HG02852 (cell line): ENCODE data around the gene MDN1.
A peak's percentile ranks its signal among the peaks of the same experiment; 100 is the strongest.
"Not testable (repeated sequence)": the region's sequence is repeated elsewhere in the genome, so short reads cannot be mapped to it uniquely, and the experiment has no call there.

ENCODE experiments used
- ATAC-seq: cut with Tn5 transposase; IDR thresholded peaks from one replicate; pipeline ENCODE4 v1.9.1; 2021; ENCODE audit warnings: mild to moderate bottlenecking, moderate library complexity; ENCODE audit not compliant: unreplicated experiment

The MDN1 gene

GRCh38 chr6:89826029-89826528, 6.5 kb upstream of the MDN1 start:
- no peak for ATAC-seq

GRCh38 chr6:89818977-89819335, 638 bp downstream of the MDN1 start:
- peak; percentile 18 for ATAC-seq

GRCh38 chr6:89817481-89817880, 2.1 kb downstream of the MDN1 start:
- ATAC-seq, result no peak

- ATAC-seq, result not testable (repeated sequence)
Measured at GRCh38 chr6:89813422-89813821, 6.2 kb downstream of the MDN1 start.

- no peak for ATAC-seq
Measured at GRCh38 chr6:89807581-89807980, 12.0 kb downstream of the MDN1 start.

- ATAC-seq, result no peak
Measured at GRCh38 chr6:89805814-89806371, 13.7 kb downstream of the MDN1 start.

- no peak for ATAC-seq
Measured at GRCh38 chr6:89803271-89803670, 16.3 kb downstream of the MDN1 start.

GRCh38 chr6:89799756-89800155, 19.8 kb downstream of the MDN1 start:
- ATAC-seq, result no peak

- ATAC-seq, result no peak
Measured at GRCh38 chr6:89799096-89799495, 20.5 kb downstream of the MDN1 start.

GRCh38 chr6:89797317-89797716, 22.3 kb downstream of the MDN1 start:
- no peak for ATAC-seq

GRCh38 chr6:89794324-89794723, 25.3 kb downstream of the MDN1 start:
- no peak for ATAC-seq

- ATAC-seq, result no peak
Measured at GRCh38 chr6:89793586-89793985, 26.0 kb downstream of the MDN1 start.

GRCh38 chr6:89792881-89793280, 26.7 kb downstream of the MDN1 start:
- ATAC-seq, result peak; percentile 87

GRCh38 chr6:89790403-89790802, 29.2 kb downstream of the MDN1 start:
- no peak for ATAC-seq

- ATAC-seq, result no peak
Measured at GRCh38 chr6:89789980-89790379, 29.6 kb downstream of the MDN1 start.

GRCh38 chr6:89787660-89788328, 31.8 kb downstream of the MDN1 start:
- no peak for ATAC-seq

GRCh38 chr6:89786970-89787369, 32.6 kb downstream of the MDN1 start:
- no peak for ATAC-seq

GRCh38 chr6:89784838-89785237, 34.8 kb downstream of the MDN1 start:
- ATAC-seq, result no peak

GRCh38 chr6:89783293-89783692, 36.3 kb downstream of the MDN1 start:
- not testable (repeated sequence) for ATAC-seq

GRCh38 chr6:89782222-89782621, 37.4 kb downstream of the MDN1 start:
- no peak for ATAC-seq

- ATAC-seq, result no peak
Measured at GRCh38 chr6:89781070-89782034, 38.2 kb downstream of the MDN1 start.

GRCh38 chr6:89777455-89777854, 42.1 kb downstream of the MDN1 start:
- no peak for ATAC-seq
